Ovary (tissue), 3 donors: Measurements from ENCODE around the gene ZMAT5.

Experiments
- EP300 ChIP-seq: sonication (generic); formaldehyde crosslinking; IDR thresholded peaks from one replicate; pipeline ENCODE4 v1.6.1; 2017; ENCODE audit warnings: antibody characterized with exemption
- POLR2A ChIP-seq: fragments of 450-650 bp; IDR thresholded peaks from one replicate; pipeline ENCODE4 v1.6.1; 2017; ENCODE audit warnings: antibody characterized with exemption, mild to moderate bottlenecking, moderate library complexity
- TF ChIP-seq, protein P1 (sequence below), 3 donors: fragments of 450-650 bp in 2 of 3; fragments of 200-600 bp in 1 of 3; IDR thresholded peaks; one replicate each; pipeline versions ENCODE4 v1.5.1 to v1.8.0; 2016 to 2022; ENCODE audit warnings: antibody characterized with exemption in 3 of 3, mild to moderate bottlenecking in 1 of 3
- donor health status: DM: no; HTN: no; CAD: no.

DNA sequence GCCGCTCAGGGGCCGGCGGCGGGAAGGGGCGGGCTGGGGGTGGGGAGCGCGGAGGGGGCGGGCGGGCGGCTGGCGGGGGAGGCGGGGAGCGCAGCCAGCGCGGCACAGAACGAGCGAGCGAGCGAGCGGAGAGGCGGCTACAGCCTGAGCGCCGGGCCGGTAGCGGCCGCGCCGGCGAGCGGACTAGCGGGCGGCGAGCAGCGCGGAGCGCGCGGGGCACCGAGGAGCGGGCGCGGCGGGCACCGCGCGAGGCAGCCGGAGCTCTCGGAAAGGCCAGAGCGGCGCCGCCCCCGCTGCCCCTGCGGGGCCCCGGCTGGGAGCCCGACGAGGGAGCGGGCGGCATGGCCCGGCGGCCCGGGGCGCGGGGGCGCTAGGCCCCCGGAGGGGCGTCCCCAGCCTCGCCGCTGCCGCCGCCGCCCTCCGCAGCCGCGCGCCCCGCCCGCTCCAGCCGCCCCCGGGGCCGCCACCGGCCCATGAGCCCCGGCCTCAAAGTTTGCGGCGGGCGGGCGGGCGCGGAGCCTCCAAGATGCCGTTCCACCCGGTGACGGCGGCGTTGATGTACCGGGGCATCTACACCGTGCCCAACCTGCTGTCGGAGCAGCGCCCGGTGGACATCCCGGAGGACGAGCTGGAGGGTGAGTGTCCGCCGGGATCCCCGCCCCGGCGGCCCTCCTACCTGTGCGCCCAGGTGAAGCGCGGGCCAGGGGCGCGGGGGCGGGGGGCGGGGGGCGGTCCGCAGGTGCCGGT is 46.7 kb downstream of the ZMAT5 start, which contains the start of gene CABP7:
- TF ChIP-seq POLR2A (no peak), EP300 (no peak)
- TF ChIP-seq, protein P1, sequence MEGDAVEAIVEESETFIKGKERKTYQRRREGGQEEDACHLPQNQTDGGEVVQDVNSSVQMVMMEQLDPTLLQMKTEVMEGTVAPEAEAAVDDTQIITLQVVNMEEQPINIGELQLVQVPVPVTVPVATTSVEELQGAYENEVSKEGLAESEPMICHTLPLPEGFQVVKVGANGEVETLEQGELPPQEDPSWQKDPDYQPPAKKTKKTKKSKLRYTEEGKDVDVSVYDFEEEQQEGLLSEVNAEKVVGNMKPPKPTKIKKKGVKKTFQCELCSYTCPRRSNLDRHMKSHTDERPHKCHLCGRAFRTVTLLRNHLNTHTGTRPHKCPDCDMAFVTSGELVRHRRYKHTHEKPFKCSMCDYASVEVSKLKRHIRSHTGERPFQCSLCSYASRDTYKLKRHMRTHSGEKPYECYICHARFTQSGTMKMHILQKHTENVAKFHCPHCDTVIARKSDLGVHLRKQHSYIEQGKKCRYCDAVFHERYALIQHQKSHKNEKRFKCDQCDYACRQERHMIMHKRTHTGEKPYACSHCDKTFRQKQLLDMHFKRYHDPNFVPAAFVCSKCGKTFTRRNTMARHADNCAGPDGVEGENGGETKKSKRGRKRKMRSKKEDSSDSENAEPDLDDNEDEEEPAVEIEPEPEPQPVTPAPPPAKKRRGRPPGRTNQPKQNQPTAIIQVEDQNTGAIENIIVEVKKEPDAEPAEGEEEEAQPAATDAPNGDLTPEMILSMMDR (IDR thresholded peaks at IDR 0.05) = no peak
